Measurements from ENCODE around the gene TYR.
"Not testable (repeated sequence)": the region's sequence is repeated elsewhere in the genome, so short reads cannot be mapped to it uniquely, and the experiment has no call there.

GRCh38 chr11:89309321-89309985 lies 131.8 kb downstream of the TYR start:
- TF ChIP-seq POLR2A, POLR2AphosphoS5 (IDR thresholded peaks at IDR 0.05; ENCODE audit: low read depth, low read length): not testable (repeated sequence)
